ENCODE results near the gene PCOLCE2.

- TF ChIP-seq EZH2 (IDR thresholded peaks at IDR 0.05; ENCODE audit: insufficient read depth, low read length) (no peak), CTCF (IDR thresholded peaks at IDR 0.05; ENCODE audit: insufficient read depth, low read depth, low read length) (no peak)
These were observed 71.0 kb downstream of the PCOLCE2 start for GRCh38 chr3:142817897-142818296.

Measured in astrocyte (in vitro differentiated cells and primary cell).